NCI-H128 (cell line): ENCODE data around the gene SNX13.
"Not testable (repeated sequence)": the region's sequence is repeated elsewhere in the genome, so short reads cannot be mapped to it uniquely, and the experiment has no call there.

Experiments
- DNase-seq: peaks from one replicate; lab custom pipeline; 2025; ENCODE audit not compliant: unreplicated experiment; lab: John Stamatoyannopoulos, UW

SNX13 gene

GRCh38 chr7:17854261-17855047 lies 85.8 kb downstream of the SNX13 start:
- no peak for DNase-seq

- no peak for DNase-seq
Observed at GRCh38 chr7:17852361-17852760, 87.9 kb downstream of the SNX13 start.

- no peak for DNase-seq
Observed at GRCh38 chr7:17849504-17849903, 90.8 kb downstream of the SNX13 start.

GRCh38 chr7:17848516-17848915 lies 91.8 kb downstream of the SNX13 start:
- no peak for DNase-seq

GRCh38 chr7:17846935-17847334 lies 93.4 kb downstream of the SNX13 start:
- DNase-seq = no peak

GRCh38 chr7:17845197-17845547 lies 95.1 kb downstream of the SNX13 start:
- DNase-seq = no peak

DNA sequence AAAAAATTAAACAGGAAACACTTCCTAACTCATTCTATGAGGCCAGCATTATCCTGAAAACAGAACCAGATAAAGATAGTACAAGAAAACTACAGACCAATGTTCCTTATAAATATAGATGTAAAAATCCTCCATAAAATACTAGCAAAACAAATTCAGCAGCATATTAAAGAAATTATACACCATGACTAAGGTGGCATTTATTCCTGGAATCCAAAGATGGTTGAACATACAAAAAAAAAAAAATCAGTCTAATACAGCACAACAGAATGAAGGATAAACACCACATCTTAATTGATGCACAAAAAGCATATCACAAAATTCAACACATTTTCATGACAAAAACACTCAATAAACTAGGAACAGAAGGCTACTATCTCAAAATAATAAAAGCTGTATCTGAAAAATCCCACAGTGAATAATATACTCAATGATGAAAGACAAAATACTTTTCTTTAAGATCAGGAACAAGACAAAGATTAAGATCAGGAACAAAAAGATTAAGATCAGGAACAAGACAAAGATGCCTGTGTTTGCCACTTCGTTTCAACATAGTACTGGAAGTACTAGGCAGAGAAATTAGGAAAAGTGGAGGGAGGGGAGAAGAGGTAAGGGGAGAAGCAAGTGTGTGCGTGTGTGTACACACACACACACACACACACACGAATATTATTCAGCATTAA lies 95.6 kb downstream of the SNX13 start:
- DNase-seq = no peak

DNA sequence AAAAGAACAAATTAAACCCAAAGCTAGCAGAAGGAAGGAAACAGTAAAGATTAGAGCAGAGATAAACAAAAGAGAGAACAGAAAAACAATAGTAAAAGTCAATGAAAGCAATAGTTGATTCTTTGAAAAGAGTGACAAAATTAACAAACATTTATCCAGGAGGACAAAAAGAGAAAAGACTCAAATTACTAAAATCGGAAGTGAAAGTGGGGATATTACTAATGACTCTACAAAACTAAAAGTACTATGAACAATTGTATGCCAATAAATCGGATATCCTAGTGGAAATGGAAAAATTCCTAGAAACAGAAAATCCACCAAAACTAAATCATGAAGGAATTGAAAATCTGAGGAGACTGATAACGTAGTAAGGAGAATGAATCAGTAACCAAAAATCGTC lies 96.3 kb downstream of the SNX13 start:
- DNase-seq = no peak

DNA sequence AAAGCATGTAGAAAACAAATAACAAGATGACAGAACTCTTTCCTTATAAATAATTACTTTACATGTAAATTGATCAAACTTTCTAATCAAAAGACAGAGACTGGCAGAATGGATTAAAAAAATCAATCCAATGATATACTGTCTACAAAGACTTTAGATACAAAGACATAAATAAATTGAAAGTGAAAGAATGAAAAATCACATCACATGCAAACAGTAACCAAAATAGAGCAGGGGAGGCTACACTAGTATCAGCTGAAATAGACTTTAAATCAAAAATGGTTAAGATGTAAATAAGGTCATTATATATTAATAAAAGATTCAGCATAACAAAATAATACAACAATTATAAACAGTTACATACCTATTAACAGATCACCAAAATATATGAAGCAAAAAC lies 97.3 kb downstream of the SNX13 start:
- DNase-seq = no peak

DNA sequence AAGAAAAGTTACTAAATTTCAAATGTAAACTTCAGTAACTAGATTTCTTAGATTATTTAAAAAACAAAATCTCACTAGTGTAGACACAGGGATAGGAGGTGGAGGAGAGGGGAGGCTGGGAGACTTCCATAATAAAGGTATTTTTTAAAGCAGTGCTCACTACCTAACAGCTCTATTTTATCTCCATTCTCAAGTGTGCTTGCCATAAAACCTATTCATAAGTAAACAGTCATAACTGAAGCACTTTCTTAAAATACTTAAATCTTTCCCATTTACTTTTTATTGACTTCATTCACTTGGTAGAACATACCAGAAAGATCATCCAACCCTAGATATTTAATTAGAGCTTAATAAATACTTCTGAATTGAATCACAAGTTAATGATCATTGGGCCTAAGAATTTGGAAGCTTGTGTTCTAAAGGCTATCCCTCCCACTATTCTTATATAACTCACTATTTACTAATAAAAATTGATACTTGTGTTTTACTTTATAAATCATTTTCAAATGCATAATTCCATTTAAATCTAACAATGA lies 107.4 kb downstream of the SNX13 start:
- no peak for DNase-seq

GRCh38 chr7:17832242-17832641 lies 108.1 kb downstream of the SNX13 start:
- no peak for DNase-seq

DNA sequence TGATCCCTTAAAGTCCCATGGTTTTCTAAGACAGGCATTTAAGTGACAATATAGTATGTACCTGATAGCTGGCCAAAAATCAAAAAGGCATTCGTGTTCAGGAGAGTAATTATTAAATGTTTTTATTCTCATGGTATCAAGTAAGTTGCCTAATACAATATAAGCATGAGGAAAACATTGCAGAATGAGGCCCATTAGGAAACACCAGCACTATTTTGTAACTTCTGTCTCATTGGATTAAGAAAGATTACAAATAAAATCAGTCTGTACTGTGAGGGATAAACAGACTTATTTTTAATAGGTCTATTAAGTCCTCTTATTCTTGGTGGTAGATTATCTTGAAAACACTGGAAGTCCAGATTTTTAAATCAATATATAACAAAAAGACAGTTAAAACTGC lies 110.1 kb downstream of the SNX13 start:
- no peak for DNase-seq

DNA sequence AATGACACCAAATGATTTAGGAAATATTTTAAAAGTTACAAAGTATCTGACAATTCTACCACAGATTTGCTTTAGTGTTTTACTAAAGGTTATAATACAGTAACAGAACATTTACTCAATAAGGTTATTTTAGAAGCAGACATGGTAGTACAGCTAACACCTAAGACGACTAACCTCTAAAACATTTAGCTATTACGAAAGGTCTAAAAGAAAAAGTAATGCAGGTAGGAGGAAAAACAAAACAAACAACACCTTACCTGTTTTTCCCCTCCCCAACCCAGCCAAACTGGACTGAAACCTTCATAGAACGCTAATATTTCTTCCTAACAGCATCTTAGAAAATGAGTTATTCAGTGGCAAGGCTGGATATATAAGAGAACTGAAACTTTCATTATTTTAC lies 111.3 kb downstream of the SNX13 start:
- DNase-seq = no peak

- peak; percentile 40 for DNase-seq
Observed at GRCh38 chr7:17822547-17823173, 117.6 kb downstream of the SNX13 start.

GRCh38 chr7:17816903-17817302 lies 123.4 kb downstream of the SNX13 start:
- DNase-seq = no peak

GRCh38 chr7:17815318-17815717 lies 125.0 kb downstream of the SNX13 start:
- DNase-seq = no peak

DNA sequence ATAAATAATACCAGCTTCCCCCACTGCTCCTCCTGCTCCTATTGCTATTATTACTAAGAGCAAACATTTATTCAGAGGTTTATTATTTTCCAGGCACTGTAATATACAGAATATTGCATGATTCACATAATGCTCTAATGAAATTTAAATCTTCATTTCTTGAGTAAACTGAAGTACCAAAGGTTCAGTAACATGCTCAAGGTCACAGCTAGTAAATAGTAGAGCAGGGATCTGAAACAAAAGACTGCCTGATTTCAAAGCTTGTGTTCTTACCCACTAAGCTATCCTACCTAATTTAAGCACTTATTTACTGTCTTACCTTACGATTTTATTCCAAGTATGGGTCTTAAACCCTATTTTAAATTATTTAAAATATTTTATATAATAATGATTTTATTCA lies 126.2 kb downstream of the SNX13 start:
- no peak for DNase-seq

DNA sequence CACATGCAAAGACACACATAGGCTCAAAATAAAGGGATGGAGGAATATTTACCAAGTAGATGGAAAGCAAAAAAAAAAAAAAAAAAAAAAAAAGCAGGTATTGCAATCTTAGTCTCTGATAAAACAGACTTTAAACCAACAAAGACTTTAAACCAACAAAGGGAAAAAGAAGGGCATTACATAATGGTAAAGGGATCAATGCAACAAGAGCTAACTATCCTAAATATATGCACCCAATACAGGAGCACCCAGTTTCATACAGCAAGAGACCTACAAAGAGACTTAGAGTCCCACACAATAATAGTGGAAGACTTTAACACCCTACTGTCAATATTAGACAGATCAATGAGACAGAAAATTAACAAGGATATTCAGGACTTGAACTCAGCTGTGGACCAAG lies 131.1 kb downstream of the SNX13 start:
- not testable (repeated sequence) for DNase-seq

DNA sequence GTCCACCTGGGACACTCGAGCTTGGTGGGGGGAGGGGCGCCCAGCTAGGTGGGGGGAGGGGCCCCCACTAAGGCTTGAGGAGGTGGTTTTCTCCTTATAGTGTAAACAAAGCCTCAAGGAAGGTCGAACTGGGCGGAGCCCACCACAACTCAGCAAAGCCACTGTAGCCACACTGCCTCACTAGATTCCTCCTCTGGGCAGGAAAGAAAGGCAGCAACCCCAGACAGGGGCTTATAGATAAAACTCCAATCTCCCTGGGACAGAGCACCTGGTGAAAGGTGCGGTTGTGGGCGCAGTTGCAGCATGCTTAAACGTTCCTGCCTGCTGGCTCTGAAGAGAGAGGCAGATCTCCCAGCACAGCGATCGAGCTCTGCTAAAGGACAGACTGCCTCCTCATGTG lies 133.1 kb downstream of the SNX13 start:
- DNase-seq = no peak

- DNase-seq = no peak
Observed at GRCh38 chr7:17806631-17807030, 133.7 kb downstream of the SNX13 start.

- no peak for DNase-seq
Observed at GRCh38 chr7:17802056-17802455, 138.2 kb downstream of the SNX13 start.
